ENCODE data around the gene SPECC1. TPM values are rescaled to one million over a fixed set of nuclear protein-coding genes. Genes with fewer than 3 reads are reported as not detected.

Gene SPECC1
- total RNA-seq, 1 donor from 2014 or later: 65.7 TPM

DNA sequence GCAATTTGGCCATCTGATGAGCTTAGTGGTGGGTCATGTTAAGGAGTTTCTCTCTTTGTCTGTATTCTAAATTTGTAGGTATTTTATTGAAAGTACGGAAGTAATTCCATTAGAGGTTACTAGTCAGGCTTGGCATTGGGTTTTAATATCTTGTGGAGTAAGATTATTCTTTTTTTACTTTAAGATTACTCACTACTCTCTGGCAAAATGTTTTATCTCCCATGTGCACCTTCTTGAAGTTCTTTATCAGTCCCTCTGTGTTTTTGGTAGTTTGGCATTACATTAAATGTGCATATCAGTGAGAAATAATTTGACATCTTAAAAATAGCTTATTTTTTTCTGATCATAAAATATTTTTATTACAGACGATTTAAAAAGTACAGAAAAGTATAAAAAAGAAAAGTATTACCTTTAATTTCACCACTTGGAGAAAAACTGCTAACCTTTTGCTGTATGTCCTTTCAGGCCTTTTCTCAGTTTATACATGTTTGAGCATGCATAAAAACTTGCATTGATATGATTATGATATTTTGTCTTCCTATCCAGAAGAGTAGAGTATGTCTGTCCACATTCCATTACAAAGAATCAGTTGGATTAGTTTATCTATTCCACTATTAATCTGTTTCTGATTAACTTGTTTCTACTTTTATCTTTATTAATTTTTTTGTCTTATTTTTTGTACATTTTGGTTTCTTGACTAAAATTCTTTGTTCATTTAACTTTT is 198.3 kb downstream of the SPECC1 start:
- Mint-ChIP-seq H3K27me3 (ENCODE audit: unreplicated experiment) (peaks cover 2% of the 10 kb centered on the region), H3K4me3 (ENCODE audit: unreplicated experiment) (no peak overlapping the region), H3K36me3 (ENCODE audit: low read depth, unreplicated experiment) (peaks cover 20% of the 10 kb centered on the region), H3K9me3 (ENCODE audit: unreplicated experiment) (no peaks in the 10 kb centered on the region), H3K4me1 (ENCODE audit: unreplicated experiment) (peaks cover 7% of the 10 kb centered on the region), H3K27ac (ENCODE audit: unreplicated experiment) (no peak overlapping the region)
- TF ChIP-seq, protein P1, sequence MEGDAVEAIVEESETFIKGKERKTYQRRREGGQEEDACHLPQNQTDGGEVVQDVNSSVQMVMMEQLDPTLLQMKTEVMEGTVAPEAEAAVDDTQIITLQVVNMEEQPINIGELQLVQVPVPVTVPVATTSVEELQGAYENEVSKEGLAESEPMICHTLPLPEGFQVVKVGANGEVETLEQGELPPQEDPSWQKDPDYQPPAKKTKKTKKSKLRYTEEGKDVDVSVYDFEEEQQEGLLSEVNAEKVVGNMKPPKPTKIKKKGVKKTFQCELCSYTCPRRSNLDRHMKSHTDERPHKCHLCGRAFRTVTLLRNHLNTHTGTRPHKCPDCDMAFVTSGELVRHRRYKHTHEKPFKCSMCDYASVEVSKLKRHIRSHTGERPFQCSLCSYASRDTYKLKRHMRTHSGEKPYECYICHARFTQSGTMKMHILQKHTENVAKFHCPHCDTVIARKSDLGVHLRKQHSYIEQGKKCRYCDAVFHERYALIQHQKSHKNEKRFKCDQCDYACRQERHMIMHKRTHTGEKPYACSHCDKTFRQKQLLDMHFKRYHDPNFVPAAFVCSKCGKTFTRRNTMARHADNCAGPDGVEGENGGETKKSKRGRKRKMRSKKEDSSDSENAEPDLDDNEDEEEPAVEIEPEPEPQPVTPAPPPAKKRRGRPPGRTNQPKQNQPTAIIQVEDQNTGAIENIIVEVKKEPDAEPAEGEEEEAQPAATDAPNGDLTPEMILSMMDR (IDR thresholded peaks at IDR 0.05; ENCODE audit: unreplicated experiment): no peak
- DNase-seq (ENCODE audit: low spot score): no peak

DNA sequence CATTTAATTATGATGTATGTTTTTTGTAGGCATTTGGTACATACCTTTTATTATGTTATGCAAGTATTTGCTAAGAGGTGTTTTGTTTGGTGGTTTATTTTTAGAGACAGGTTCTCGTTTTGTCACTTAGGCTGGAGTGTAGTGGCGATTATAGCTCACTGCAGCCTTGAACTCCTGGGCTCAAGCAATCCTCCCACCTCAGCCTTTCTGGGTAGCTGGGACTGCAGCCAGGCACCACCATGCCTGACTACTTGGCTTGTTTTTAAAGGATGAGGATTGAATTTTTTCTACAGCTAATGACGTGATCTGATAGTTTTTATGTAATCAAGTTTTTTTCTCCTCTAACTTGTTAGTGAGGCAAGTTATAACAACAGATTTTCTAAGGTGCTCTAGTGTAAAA is 199.6 kb downstream of the SPECC1 start:
- H3K27me3 Mint-ChIP-seq (ENCODE audit: unreplicated experiment): peaks cover 2% of the 10 kb centered on the region
- H3K4me3 Mint-ChIP-seq (ENCODE audit: unreplicated experiment): no peak overlapping the region
- H3K36me3 Mint-ChIP-seq (ENCODE audit: low read depth, unreplicated experiment): peaks cover 21% of the 10 kb centered on the region
- H3K9me3 Mint-ChIP-seq (ENCODE audit: unreplicated experiment): no peaks in the 10 kb centered on the region
- no peak overlapping the region for H3K27ac Mint-ChIP-seq (ENCODE audit: unreplicated experiment)
- no peak for DNase-seq (ENCODE audit: low spot score)
- TF ChIP-seq, protein P1 (IDR thresholded peaks at IDR 0.05; ENCODE audit: unreplicated experiment): no peak
- H3K4me1 Mint-ChIP-seq (ENCODE audit: unreplicated experiment): peaks cover 6% of the 10 kb centered on the region

DNA sequence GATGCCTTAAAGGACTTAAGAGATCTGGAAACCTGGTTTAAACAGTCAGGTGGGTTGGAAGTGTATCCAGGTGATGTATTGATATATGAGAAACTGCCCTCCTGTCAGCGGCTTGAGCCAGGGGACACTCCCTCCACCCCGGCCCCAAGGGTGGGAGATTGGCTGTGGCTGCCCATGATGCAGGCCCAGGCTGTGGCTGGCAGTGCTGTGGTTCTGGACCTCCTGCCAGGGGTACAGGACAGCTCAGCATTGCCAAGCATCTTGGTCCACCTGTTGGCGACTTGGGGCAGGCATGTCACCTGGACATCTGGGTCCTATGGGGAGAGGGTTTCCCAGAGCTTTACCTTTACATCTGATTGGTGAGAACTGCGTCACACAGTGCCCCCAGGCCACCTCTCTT is 201.0 kb downstream of the SPECC1 start:
- peaks cover 3% of the 10 kb centered on the region for H3K27me3 Mint-ChIP-seq (ENCODE audit: unreplicated experiment)
- H3K36me3 Mint-ChIP-seq (ENCODE audit: low read depth, unreplicated experiment): peaks cover 9% of the 10 kb centered on the region
- no peak overlapping the region for H3K4me3 Mint-ChIP-seq (ENCODE audit: unreplicated experiment)
- no peak overlapping the region for H3K27ac Mint-ChIP-seq (ENCODE audit: unreplicated experiment)
- H3K4me1 Mint-ChIP-seq (ENCODE audit: unreplicated experiment): peaks cover 5% of the 10 kb centered on the region
- H3K9me3 Mint-ChIP-seq (ENCODE audit: unreplicated experiment): no peaks in the 10 kb centered on the region
- TF ChIP-seq, protein P1 (IDR thresholded peaks at IDR 0.05; ENCODE audit: unreplicated experiment): no peak
- DNase-seq (ENCODE audit: low spot score): no peak

DNA sequence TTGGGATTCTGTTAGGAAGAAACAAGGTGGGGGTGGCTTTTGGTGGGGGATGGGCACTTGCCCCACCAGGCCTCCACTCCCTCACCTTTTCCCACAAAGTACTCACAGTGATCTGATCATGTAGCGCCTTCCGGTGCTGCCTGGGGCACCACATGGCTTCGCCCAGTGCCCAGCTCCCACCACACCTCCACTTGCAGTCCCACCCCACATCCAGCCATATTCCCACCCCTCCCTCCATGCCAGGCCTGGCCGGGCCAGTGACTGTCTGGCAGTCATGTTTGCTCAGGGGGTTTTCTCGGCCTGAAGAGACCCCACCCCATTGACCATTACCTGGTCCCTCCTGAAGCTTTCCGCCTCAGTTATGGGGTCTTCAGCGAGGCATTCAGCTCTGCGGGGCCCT is 201.5 kb downstream of the SPECC1 start:
- H3K4me3 Mint-ChIP-seq (ENCODE audit: unreplicated experiment): no peak overlapping the region
- peaks cover 3% of the 10 kb centered on the region for H3K27me3 Mint-ChIP-seq (ENCODE audit: unreplicated experiment)
- peaks cover 9% of the 10 kb centered on the region for H3K36me3 Mint-ChIP-seq (ENCODE audit: low read depth, unreplicated experiment)
- TF ChIP-seq, protein P1 (IDR thresholded peaks at IDR 0.05; ENCODE audit: unreplicated experiment): no peak
- no peak for DNase-seq (ENCODE audit: low spot score)
- no peak overlapping the region for H3K27ac Mint-ChIP-seq (ENCODE audit: unreplicated experiment)
- H3K4me1 Mint-ChIP-seq (ENCODE audit: unreplicated experiment): peaks cover 5% of the 10 kb centered on the region
- H3K9me3 Mint-ChIP-seq (ENCODE audit: unreplicated experiment): no peaks in the 10 kb centered on the region

DNA sequence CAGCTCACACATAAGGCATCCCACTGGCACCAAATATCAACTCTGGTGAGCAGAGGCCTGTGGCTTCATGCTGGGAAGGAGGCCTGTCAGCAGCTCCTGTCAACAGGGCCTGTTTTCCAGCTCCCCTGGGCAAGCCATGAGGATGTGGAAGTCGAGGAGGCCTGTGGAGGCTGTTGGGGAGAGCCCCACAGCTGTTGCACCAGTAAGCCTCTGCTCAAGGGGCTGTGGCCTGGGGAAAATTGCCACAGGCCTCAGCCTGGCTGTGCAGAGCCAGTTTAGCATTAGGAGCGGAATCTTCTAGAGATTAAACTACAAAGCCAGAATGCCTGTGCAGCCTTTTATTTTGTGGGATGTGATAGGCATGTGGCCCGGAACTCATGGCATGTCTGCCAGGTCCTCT is 202.1 kb downstream of the SPECC1 start:
- Mint-ChIP-seq H3K9me3 (ENCODE audit: unreplicated experiment) (no peaks in the 10 kb centered on the region), H3K27ac (ENCODE audit: unreplicated experiment) (no peak overlapping the region), H3K27me3 (ENCODE audit: unreplicated experiment) (peaks cover 3% of the 10 kb centered on the region), H3K4me3 (ENCODE audit: unreplicated experiment) (no peak overlapping the region), H3K36me3 (ENCODE audit: low read depth, unreplicated experiment) (peaks cover 9% of the 10 kb centered on the region), H3K4me1 (ENCODE audit: unreplicated experiment) (peaks cover 2% of the 10 kb centered on the region)
- TF ChIP-seq, protein P1 (IDR thresholded peaks at IDR 0.05; ENCODE audit: unreplicated experiment): no peak
- no peak for DNase-seq (ENCODE audit: low spot score)

All from endothelial cell (in vitro differentiated cells).